AML-193 (cell line): ENCODE measurements around the gene LENG8.
"Not testable (repeated sequence)": the region's sequence is repeated elsewhere in the genome, so short reads cannot be mapped to it uniquely, and the experiment has no call there.

Experiments
- DNase-seq, 2 experiments: peaks; one replicate each; lab custom pipeline; 2025; lab: John Stamatoyannopoulos, UW

Gene LENG8

GRCh38 chr19:54462047-54462654 lies 13.2 kb downstream of the LENG8 start:
- no peak for DNase-seq

GRCh38 chr19:54462655-54463530 lies 13.9 kb downstream of the LENG8 start:
- DNase-seq = peak; percentile 67 to 70

DNA sequence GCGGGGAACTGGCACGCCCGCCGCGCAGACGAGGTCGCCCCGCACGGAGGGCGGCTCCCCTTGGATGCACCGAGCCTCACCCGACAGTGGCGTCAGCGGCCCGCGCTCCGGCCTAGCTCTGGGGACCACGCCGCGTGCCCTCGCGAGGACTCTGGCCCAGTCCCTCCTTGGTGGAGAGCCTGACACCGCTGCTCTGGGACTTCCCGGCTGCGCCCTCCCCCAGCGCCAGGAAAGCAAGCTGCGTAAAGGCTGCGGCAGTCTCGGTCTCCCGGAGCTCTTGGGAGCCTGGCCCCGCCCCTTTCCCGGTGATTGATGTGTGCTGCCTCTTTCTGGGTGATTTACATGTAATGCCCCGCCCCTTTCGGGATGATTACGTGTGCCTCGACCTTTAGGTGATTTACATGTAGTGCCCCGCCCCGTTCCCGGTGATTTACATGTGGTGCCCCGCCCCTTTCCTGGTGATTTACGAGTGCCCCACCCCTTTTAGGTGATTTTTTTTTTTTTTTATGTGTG lies 14.6 kb downstream of the LENG8 start, which contains the start of gene LENG9:
Gene LENG9 (minus strand): TSS at position 248 of the 513 bp plus-strand sequence. CDS start 252 bp downstream, outside the sequence.
- peak; percentile 84 to 90 for DNase-seq

- peak; percentile 43 to 73 for DNase-seq
Observed at GRCh38 chr19:54464044-54464629, 15.1 kb downstream of the LENG8 start.

GRCh38 chr19:54464630-54465425 lies 15.8 kb downstream of the LENG8 start:
- DNase-seq = peak; percentile 77

DNA sequence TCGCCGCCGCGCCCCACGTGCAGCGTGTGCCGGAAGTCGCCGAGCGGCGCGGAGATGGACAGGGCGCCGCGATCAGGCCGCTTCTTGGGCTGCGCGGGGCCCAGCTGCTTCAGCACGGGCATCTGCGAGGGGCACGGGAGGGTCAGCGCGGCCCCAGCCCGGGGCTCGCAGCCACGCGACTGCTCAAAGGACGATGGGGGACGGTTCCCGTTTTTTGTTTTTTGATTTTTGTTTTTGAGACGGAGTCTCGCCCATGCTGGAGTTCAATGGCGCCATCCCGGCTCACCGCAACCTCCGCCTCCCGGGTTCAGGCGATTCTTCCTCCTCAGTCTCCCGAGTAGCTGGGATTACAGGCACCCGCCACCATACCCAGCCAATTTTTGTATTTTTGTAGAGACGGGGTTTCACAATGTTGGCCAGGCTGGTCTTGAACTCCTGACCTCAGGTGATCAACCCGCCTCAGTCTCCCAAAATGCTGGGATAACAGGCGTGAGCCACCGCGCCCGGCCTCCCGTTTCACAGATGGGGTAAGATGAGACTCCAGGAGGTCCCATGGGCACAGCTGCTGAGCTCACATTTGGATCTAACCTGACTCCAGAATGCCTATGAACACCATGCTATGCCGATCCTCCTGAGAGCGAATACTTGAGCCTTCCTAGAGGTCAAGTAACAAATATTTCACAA lies 16.6 kb downstream of the LENG8 start:
- no peak for DNase-seq

DNA sequence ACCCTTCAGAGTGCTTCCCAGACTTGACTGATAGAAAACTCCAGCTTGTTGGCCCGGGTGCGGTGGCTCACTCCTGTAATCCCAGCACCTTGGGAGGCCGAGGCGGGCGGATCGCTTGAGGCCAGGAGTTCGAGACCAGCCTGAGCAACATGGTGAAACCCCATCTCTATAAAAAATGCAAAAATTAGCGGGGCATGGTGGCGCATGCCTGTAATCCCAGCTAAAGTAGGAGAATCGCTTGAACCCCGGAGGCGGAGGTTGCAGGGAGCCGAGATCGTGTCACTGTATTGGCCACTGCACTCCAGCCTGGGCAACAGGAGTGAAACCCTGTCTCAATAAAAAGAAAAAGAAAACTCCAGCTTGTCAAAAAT lies 17.1 kb downstream of the LENG8 start:
- DNase-seq = not testable (repeated sequence)

GRCh38 chr19:54469496-54469934 lies 20.5 kb downstream of the LENG8 start:
- DNase-seq = no peak

DNA sequence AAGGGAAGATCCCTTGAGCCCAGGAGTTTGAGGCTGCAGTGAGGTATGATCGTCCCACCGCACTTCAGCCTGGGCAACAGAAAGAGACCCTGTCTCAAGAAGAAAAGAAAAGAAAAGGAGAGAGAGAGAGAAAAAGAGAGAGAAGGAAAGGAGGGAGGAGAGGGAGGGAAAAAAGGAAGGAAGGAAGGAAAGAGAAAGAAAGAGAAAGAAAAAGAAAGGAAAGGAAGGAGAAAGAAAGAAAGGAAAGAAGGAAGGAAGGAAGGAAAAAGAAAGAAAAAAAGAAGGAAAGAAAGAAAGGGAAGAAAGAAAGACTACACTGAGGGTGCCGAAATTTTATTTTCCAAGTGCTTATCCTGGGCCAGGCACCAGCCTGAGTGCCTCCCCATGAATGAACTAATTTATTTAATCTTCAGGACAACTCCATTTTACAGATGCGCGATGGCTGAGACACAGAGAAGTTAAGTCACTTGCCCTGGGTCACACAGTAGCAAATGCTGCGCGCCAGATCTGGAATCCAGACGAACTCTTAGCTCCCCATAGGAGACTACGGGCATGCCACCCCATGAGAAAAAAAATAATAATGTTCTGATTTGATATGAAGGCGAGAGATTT lies 21.4 kb downstream of the LENG8 start:
- DNase-seq = no peak

- DNase-seq = no peak
Observed at GRCh38 chr19:54470991-54471782, 22.2 kb downstream of the LENG8 start.

DNA sequence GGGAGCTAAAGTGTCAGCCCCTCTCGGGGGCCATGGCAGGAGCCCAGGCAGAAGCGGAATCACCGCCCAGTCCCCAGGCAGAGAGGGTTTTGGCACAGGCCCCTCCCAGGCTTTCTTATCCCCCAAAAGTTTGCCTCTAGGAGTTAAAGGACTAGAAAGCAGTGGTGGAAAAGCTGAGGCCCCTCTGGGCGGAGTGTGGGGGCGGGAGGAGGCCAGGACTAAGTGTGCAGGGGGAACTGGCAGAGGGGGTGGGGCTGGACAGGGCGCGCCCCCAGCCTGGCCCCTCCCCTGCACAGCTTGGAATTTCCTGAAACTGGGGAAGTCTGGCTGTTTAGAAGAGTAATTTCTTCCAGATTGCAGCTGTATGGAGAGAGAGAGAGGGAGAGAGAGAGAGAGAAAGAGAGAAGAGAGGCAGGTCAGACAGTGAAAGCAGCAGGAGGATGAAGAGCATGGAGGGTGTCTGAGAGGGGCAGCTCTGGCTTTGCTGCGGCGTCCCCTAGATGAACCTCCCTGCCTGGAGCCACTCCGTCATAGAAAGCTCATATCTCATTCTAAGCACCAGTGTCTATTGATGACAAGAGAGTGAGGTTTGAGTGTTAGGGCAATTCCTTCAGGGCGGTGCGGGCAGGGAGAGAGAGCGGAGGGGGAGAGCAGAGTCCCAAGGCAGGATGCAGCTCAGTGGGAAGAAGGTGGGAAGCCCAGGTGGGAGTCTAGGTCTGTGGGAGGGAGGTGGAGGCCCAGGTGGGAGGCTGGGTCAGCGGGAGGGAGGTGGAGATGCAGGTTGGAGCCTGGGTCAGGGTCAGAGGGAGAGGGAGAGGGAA lies 24.3 kb downstream of the LENG8 start, which contains the start of gene CDC42EP5:
Gene CDC42EP5 (minus strand): TSS at position 226 of the 821 bp plus-strand sequence. CDS start 7,749 bp downstream, outside the sequence.
- no peak for DNase-seq

DNA sequence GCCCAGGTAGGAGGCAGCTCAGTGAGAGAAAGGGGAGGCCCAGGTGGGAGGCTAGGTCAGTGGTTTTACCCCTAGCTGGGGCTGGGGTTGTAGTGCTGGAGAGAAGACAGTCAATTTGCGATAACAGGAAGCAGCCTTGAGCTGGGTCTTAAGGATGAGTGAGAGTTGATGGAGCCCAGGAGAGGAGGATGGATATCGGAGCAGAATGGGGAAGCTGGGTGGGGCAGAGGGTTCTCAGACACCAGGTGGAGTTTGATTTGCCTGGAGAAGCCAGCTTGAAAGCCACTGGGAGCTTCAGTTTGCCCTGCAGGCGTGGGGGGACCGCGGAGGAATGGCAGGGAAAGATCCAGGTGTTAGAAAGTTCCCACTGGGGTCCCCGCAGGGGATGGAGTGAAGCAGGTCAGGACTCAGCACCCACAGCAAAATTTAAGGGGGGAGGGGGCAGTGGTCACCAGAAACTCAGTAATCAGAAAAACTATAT lies 24.9 kb downstream of the LENG8 start:
- DNase-seq = no peak

GRCh38 chr19:54475706-54476105 lies 26.7 kb downstream of the LENG8 start:
- DNase-seq = no peak

DNA sequence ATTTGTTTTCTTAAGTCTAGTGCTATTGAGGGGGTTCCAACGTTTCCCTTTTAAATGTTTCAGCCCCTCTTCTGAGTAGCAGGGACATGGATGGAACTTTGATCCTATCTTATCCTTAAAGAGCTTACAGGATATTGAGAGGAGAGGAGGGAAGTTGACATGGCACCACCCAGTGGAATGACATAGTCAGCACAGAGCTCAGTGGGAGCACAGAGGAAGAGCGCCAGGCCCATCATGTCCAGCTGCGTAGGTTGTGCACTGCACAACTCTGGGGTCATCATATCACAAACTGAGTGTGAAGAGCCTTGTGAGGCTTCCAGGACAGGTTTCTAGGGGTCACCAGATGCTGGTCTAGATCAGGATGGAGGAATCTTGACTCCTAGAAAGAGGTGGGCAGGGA lies 28.7 kb downstream of the LENG8 start:
- DNase-seq = no peak

GRCh38 chr19:54478677-54479266 lies 29.8 kb downstream of the LENG8 start:
- DNase-seq = peak; percentile 53 to 67

- peak; percentile 68 to 73 for DNase-seq
Observed at GRCh38 chr19:54480051-54480450, 31.1 kb downstream of the LENG8 start.

DNA sequence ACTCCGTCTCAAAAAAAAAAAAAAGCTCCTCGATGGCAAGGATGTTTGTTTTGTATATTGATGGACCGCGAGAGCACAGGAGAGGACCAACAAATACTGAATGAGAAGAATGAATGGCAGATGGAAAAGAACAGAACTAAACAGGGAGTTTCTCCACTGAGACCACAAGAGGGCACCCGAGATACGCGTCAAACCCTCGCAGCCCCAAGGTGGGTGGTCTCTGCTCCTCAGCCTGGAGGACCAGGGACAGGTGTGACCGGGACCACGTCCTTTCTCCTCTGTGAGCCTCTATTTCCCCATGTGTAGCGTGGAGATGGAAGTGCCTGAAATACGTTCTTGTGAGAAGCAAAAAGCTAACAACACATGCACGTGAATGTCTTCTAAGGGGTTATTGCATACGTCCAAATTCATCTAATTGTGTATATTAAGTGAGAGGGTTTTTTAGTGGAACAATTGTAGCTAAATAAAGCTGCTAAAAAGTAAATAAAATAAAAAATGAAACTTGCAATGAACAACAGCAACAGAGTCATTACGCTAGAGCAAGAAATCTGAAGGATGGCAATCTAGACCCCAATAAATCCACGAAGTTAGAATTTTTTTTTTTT lies 32.4 kb downstream of the LENG8 start:
- peak; percentile 45 to 54 for DNase-seq

- DNase-seq = peak; percentile 64 to 71
Observed at GRCh38 chr19:54482889-54483288, 33.9 kb downstream of the LENG8 start.
